SJSA1 (cell line): ENCODE measurements around the gene FGF1. TPM values are rescaled to one million over a fixed set of nuclear protein-coding genes. Genes with fewer than 3 reads are reported as not detected.

Experiments used
- DNase-seq, 2 experiments: peaks; one replicate each; pipeline ENCODE4 v3.0.0-alpha.2; 2015 to 2020; ENCODE audit warnings: low spot score in 2 of 2, low read depth in 1 of 2
- H3K27ac ChIP-seq: fragments of 250-450 bp; sonication (Bioruptor Pico); 2 replicates; pipeline ENCODE4 v1.5.1; 2020; ENCODE audit warnings: mild to moderate bottlenecking, moderate library complexity
- H3K27me3 ChIP-seq: fragments of 250-450 bp; sonication (Bioruptor Pico); replicated peaks from 2 replicates; pipeline ENCODE4 v1.5.1; 2020; ENCODE audit warnings: mild to moderate bottlenecking, moderate library complexity
- H3K36me3 ChIP-seq: fragments of 250-450 bp; sonication (Bioruptor Pico); 2 replicates; pipeline ENCODE4 v1.5.1; 2020; ENCODE audit warnings: mild to moderate bottlenecking
- H3K4me1 ChIP-seq: fragments of 250-450 bp; sonication (Bioruptor Pico); replicated peaks from 2 replicates; pipeline ENCODE4 v1.6.1; 2021; ENCODE audit warnings: mild to moderate bottlenecking
- H3K4me3 ChIP-seq: fragments of 250-450 bp; sonication (Bioruptor Pico); 2 replicates; pipeline ENCODE4 v1.5.1; 2020; ENCODE audit warnings: mild to moderate bottlenecking
- H3K9me3 ChIP-seq: fragments of 250-450 bp; sonication (Bioruptor Pico); replicated peaks from 2 replicates; pipeline ENCODE4 v1.5.1; 2020; ENCODE audit warnings: mild to moderate bottlenecking
- total RNA-seq: library from RNA; depleted of rRNA; stranded (reverse); fragments of >200 nt; shearing (Covaris generic); gene quantifications from 2 replicates; pipeline ENCODE4 v1.2.3, GENCODE V29; 2014; rRNA removed

Gene FGF1
- total RNA-seq: 15.5 and 36.7 TPM in 2 replicates

- Histone ChIP-seq H3K9me3 (no peaks in the 10 kb centered on the region; the same call in 1 of the 2 replicates), H3K27ac (peak within 1 kb of the TSS; percentile 60; the same call in 1 of the 2 replicates), H3K4me3 (no peak within 1 kb of the TSS), H3K4me1 (peaks cover 33% of the 10 kb centered on the region), H3K27me3 (no peaks in the 10 kb centered on the region), H3K36me3 (no peaks in the 10 kb centered on the region)
- peak in 1 of 2 experiments; percentile 15 for DNase-seq
Measured at GRCh38 chr5:142685418-142686209, at the start of gene FGF1. TSS of gene FGF1 (minus strand) at chr5:142686090. CDS start at chr5:142614127, 71,963 bp downstream.

- Histone ChIP-seq H3K36me3 (no peaks in the 10 kb centered on the region), H3K27ac (peak overlapping the region; percentile 75), H3K4me1 (peaks cover 30% of the 10 kb centered on the region), H3K9me3 (0 out of 2 replicates have a peak, but pooled peaks cover 3% of the 10 kb centered on the region), H3K27me3 (no peaks in the 10 kb centered on the region), H3K4me3 (no peak overlapping the region)
- no peak for DNase-seq
Measured at GRCh38 chr5:142727735-142728047, 41.8 kb upstream of the FGF1 start.

GRCh38 chr5:142726188-142726731 lies 40.4 kb upstream of the FGF1 start:
- no peaks in the 10 kb centered on the region for H3K27me3 ChIP-seq
- DNase-seq: peak in 1 of 2 experiments; percentile 79
- no peaks in the 10 kb centered on the region for H3K36me3 ChIP-seq
- H3K4me1 ChIP-seq: peaks cover 30% of the 10 kb centered on the region
- H3K9me3 ChIP-seq: 0 out of 2 replicates have a peak, but pooled peaks cover 3% of the 10 kb centered on the region
- no peak overlapping the region for H3K4me3 ChIP-seq
- peak overlapping the region; percentile 75 for H3K27ac ChIP-seq

- DNase-seq: no peak
- Histone ChIP-seq H3K36me3 (no peaks in the 10 kb centered on the region), H3K27ac (peak overlapping the region; percentile 75), H3K27me3 (no peaks in the 10 kb centered on the region), H3K4me3 (no peak overlapping the region), H3K9me3 (0 out of 2 replicates have a peak, but pooled peaks cover 3% of the 10 kb centered on the region), H3K4me1 (peaks cover 32% of the 10 kb centered on the region)
Measured at GRCh38 chr5:142725231-142726187, 39.6 kb upstream of the FGF1 start.

- Histone ChIP-seq H3K4me1 (peaks cover 39% of the 10 kb centered on the region), H3K9me3 (0 out of 2 replicates have a peak, but pooled peaks cover 3% of the 10 kb centered on the region), H3K4me3 (no peak overlapping the region), H3K27me3 (no peaks in the 10 kb centered on the region), H3K36me3 (no peaks in the 10 kb centered on the region), H3K27ac (no peak overlapping the region)
- DNase-seq: no peak
Measured at GRCh38 chr5:142724821-142725220, 38.9 kb upstream of the FGF1 start.

- Histone ChIP-seq H3K27me3 (no peaks in the 10 kb centered on the region), H3K4me1 (peaks cover 43% of the 10 kb centered on the region), H3K9me3 (0 out of 2 replicates have a peak, but pooled peaks cover 3% of the 10 kb centered on the region), H3K36me3 (no peaks in the 10 kb centered on the region), H3K4me3 (no peak overlapping the region), H3K27ac (no peak overlapping the region)
- no peak for DNase-seq
Measured at GRCh38 chr5:142722896-142723295, 37.0 kb upstream of the FGF1 start.

- H3K36me3 ChIP-seq: no peaks in the 10 kb centered on the region
- H3K9me3 ChIP-seq: no peaks in the 10 kb centered on the region
- no peak overlapping the region for H3K27ac ChIP-seq
- peaks cover 39% of the 10 kb centered on the region for H3K4me1 ChIP-seq
- DNase-seq: no peak
- no peaks in the 10 kb centered on the region for H3K27me3 ChIP-seq
- H3K4me3 ChIP-seq: no peak overlapping the region
Measured at GRCh38 chr5:142722146-142722545, 36.3 kb upstream of the FGF1 start.

- no peak overlapping the region for H3K27ac ChIP-seq
- DNase-seq: no peak
- no peaks in the 10 kb centered on the region for H3K27me3 ChIP-seq
- H3K36me3 ChIP-seq: no peaks in the 10 kb centered on the region
- no peak overlapping the region for H3K4me3 ChIP-seq
- peaks cover 27% of the 10 kb centered on the region for H3K4me1 ChIP-seq
- H3K9me3 ChIP-seq: no peaks in the 10 kb centered on the region
Measured at GRCh38 chr5:142720641-142721271, 34.9 kb upstream of the FGF1 start.

- no peak for DNase-seq
- no peaks in the 10 kb centered on the region for H3K9me3 ChIP-seq
- H3K27me3 ChIP-seq: no peaks in the 10 kb centered on the region
- no peak overlapping the region for H3K27ac ChIP-seq
- no peaks in the 10 kb centered on the region for H3K36me3 ChIP-seq
- H3K4me3 ChIP-seq: no peak overlapping the region
- peaks cover 18% of the 10 kb centered on the region for H3K4me1 ChIP-seq
Measured at GRCh38 chr5:142719836-142720370, 34.0 kb upstream of the FGF1 start.

- no peaks in the 10 kb centered on the region for H3K9me3 ChIP-seq
- H3K4me1 ChIP-seq: peaks cover 20% of the 10 kb centered on the region
- no peaks in the 10 kb centered on the region for H3K27me3 ChIP-seq
- H3K4me3 ChIP-seq: no peak overlapping the region
- no peaks in the 10 kb centered on the region for H3K36me3 ChIP-seq
- no peak overlapping the region for H3K27ac ChIP-seq
- DNase-seq: peak in 1 of 2 experiments; percentile 65
Measured at GRCh38 chr5:142717582-142718215, 31.8 kb upstream of the FGF1 start.

- Histone ChIP-seq H3K27ac (no peak overlapping the region), H3K9me3 (no peaks in the 10 kb centered on the region), H3K36me3 (no peaks in the 10 kb centered on the region), H3K4me3 (no peak overlapping the region), H3K27me3 (no peaks in the 10 kb centered on the region), H3K4me1 (peaks cover 21% of the 10 kb centered on the region)
- peak in 1 of 2 experiments; percentile 38 for DNase-seq
Measured at GRCh38 chr5:142716963-142717362, 31.1 kb upstream of the FGF1 start.

GRCh38 chr5:142715291-142715690 lies 29.4 kb upstream of the FGF1 start:
- no peak for DNase-seq

More at GRCh38 chr5:142715291-142715690, 29.4 kb upstream of the FGF1 start:
- no peaks in the 10 kb centered on the region for H3K36me3 ChIP-seq
- H3K27ac ChIP-seq: no peak overlapping the region
- peaks cover 17% of the 10 kb centered on the region for H3K4me1 ChIP-seq
- no peaks in the 10 kb centered on the region for H3K27me3 ChIP-seq
- no peak overlapping the region for H3K4me3 ChIP-seq
- H3K9me3 ChIP-seq: no peaks in the 10 kb centered on the region
